ENCODE data around the gene OSBPL5. TPM values are rescaled to one million over a fixed set of nuclear protein-coding genes. Genes with fewer than 3 reads are reported as not detected.
"Not testable (repeated sequence)": the region's sequence is repeated elsewhere in the genome, so short reads cannot be mapped to it uniquely, and the experiment has no call there.

OSBPL5 gene
- total and polyA plus RNA-seq, 2 donors: 28.2 to 42.3 TPM

DNA sequence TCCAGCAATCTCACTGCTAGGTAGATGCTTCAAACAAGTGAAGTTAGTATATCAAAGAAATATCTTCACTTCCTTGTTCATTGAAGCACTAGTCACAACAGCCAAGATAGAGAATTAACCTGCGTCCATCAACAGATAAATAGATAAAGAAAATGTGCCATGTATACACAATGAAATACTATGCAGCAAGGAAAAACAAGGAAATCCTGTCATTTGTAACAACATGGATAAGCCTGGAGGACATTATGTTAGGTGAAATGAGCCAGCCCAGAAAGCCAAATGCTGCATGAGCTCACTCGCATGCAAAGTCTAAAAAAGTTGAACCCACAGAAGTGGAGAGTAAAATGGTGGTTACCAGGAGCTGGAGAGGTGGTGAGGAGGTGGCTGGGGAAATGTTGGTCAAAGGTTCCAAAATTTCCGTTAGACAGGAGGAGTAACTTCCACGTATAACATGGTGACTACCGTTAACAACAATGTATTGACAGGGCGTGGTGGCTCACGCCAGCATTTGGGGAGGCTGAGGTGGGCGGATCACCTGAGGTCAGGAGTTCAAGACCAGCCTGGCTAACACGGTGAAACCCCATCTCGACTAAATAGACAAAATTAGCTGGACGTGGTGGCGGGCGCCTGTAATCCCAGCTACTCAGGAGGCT, 84.3 kb downstream of the OSBPL5 start:
- peaks cover 0 to 4% of the 10 kb centered on the region in 2 donors for H3K27me3 ChIP-seq (ENCODE audit: control insufficient read depth in 2 of 2, insufficient read depth in 1 of 2, low read length in 1 of 2)
- no peaks in the 10 kb centered on the region for H3K4me1 ChIP-seq (ENCODE audit: control insufficient read depth in 2 of 2, insufficient read depth in 2 of 2, low read length in 2 of 2)
- 94% methylated on average over 13 of the region's 13 CpGs for WGBS
- H3K4me3 ChIP-seq (ENCODE audit: low read length in 2 of 2): no peak overlapping the region
- H3K36me3 ChIP-seq (ENCODE audit: control insufficient read depth in 2 of 2, insufficient read depth in 2 of 2, low read length in 1 of 2): no peaks in the 10 kb centered on the region
- no peak for DNase-seq (ENCODE audit: low read depth in 6 of 9, low spot score in 9 of 9)
- no peak overlapping the region for H3K27ac ChIP-seq (ENCODE audit: low read depth in 1 of 2, low read length in 1 of 2)
- no peaks in the 10 kb centered on the region for H3K9me3 ChIP-seq (ENCODE audit: control insufficient read depth in 2 of 2, insufficient read depth in 1 of 2, low read length in 1 of 2)

DNA sequence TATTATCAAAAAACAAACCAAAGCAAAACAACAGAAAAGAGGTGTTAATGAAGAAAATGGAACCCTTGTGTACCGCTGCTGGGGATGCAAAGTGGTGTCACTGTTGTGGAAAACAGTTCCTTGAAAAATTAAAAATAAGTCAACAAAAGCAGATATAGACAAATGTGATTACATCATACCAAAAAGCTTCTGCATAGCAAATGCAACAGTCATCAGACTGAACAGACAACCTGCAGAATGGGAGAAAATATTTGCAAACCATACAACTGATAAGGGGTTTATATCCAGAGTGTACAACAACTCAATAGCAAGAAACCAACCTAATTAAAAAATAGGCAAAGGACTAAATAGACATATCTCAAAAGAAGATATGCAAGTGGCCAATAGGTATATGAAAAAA, 85.0 kb downstream of the OSBPL5 start:
- DNase-seq (ENCODE audit: low read depth in 6 of 9, low spot score in 9 of 9): no peak
- H3K4me3 ChIP-seq (ENCODE audit: low read length in 2 of 2): no peak overlapping the region
- no peak overlapping the region for H3K27ac ChIP-seq (ENCODE audit: low read depth in 1 of 2, low read length in 1 of 2)
- H3K4me1 ChIP-seq (ENCODE audit: control insufficient read depth in 2 of 2, insufficient read depth in 2 of 2, low read length in 2 of 2): no peaks in the 10 kb centered on the region
- H3K36me3 ChIP-seq (ENCODE audit: control insufficient read depth in 2 of 2, insufficient read depth in 2 of 2, low read length in 1 of 2): no peaks in the 10 kb centered on the region
- peaks cover 0 to 4% of the 10 kb centered on the region in 2 donors for H3K27me3 ChIP-seq (ENCODE audit: control insufficient read depth in 2 of 2, insufficient read depth in 1 of 2, low read length in 1 of 2)
- H3K9me3 ChIP-seq (ENCODE audit: control insufficient read depth in 2 of 2, insufficient read depth in 1 of 2, low read length in 1 of 2): no peaks in the 10 kb centered on the region
- 96% methylated on average over 1 of the region's 1 CpG for WGBS

DNA sequence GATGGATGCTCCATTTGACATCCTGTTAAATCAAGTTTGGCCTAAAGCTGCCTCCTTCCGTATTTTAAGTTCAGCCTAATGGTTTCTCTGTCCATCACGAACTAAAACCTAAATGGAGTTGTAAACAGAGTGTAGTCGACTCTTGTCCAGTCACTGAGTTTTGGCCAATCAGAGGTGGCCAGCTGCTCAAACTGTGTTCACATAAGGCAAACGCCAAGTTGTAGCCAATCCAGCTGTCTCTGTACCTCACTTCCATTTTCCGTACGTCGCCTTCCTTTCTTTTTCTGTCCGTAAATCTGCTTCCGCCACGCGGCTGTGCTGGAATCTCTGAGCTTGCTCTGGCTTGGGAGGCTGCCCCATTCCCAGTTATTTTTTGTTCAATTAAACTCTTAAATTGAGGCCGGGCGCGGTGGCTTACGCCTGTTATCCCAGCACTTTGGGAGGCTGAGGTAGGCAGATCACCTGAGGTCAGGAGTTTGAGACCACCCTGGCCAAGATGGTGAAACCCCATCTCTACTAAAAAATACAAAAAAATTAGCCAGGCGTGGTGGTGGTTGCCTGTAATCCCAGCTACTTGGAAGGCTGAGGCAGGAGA, 87.2 kb downstream of the OSBPL5 start:
- H3K4me3 ChIP-seq (ENCODE audit: low read length in 2 of 2): no peak overlapping the region
- H3K27ac ChIP-seq (ENCODE audit: low read depth in 1 of 2, low read length in 1 of 2): no peak overlapping the region
- H3K9me3 ChIP-seq (ENCODE audit: control insufficient read depth in 2 of 2, insufficient read depth in 1 of 2, low read length in 1 of 2): no peaks in the 10 kb centered on the region
- no peaks in the 10 kb centered on the region for H3K36me3 ChIP-seq (ENCODE audit: control insufficient read depth in 2 of 2, insufficient read depth in 2 of 2, low read length in 1 of 2)
- WGBS: 91% methylated on average over 16 of the region's 16 CpGs
- peaks cover 0 to 3% of the 10 kb centered on the region in 2 donors for H3K27me3 ChIP-seq (ENCODE audit: control insufficient read depth in 2 of 2, insufficient read depth in 1 of 2, low read length in 1 of 2)
- DNase-seq (ENCODE audit: low read depth in 6 of 9, low spot score in 9 of 9): no peak
- H3K4me1 ChIP-seq (ENCODE audit: control insufficient read depth in 2 of 2, insufficient read depth in 2 of 2, low read length in 2 of 2): no peaks in the 10 kb centered on the region

DNA sequence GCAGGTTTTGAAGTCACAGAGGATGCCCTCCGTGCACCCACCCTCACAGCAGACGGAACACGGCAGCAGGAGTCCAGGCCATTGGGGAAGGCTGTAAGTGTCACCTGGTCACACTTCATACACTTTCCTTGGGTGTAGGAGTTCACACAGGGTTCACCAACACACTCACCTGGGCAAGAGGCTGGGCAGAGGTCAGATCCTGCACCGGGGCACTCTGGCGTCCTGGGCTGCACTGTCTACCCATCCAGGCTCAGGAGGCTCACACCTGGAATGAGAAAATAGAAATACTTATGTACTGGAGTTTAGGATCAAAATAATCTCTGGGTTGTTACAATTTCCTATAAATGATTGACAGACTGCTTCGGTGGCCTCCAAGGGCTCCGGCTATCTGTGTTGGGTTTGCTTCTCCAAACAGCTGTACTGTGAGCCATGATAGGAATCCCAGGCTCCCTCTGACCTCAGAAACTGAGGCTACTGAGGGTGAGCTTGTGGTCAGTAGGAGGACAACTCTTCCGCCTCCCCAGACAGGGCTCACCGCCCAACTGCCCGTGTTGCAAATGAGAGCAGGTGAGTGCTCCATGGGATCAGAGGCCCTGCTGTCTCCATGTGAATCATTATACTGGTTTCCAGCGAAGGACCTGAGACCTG, 87.8 kb downstream of the OSBPL5 start:
- Histone ChIP-seq H3K36me3 (ENCODE audit: control insufficient read depth in 2 of 2, insufficient read depth in 2 of 2, low read length in 1 of 2) (no peaks in the 10 kb centered on the region), H3K4me3 (ENCODE audit: low read length in 2 of 2) (no peak overlapping the region), H3K27me3 (ENCODE audit: control insufficient read depth in 2 of 2, insufficient read depth in 1 of 2, low read length in 1 of 2) (peaks cover 0 to 3% of the 10 kb centered on the region in 2 donors), H3K4me1 (ENCODE audit: control insufficient read depth in 2 of 2, insufficient read depth in 2 of 2, low read length in 2 of 2) (no peaks in the 10 kb centered on the region), H3K9me3 (ENCODE audit: control insufficient read depth in 2 of 2, insufficient read depth in 1 of 2, low read length in 1 of 2) (no peaks in the 10 kb centered on the region), H3K27ac (ENCODE audit: low read depth in 1 of 2, low read length in 1 of 2) (no peak overlapping the region)
- DNase-seq (ENCODE audit: low read depth in 6 of 9, low spot score in 9 of 9): no peak
- 93% methylated on average over 11 of the region's 11 CpGs for WGBS

DNA sequence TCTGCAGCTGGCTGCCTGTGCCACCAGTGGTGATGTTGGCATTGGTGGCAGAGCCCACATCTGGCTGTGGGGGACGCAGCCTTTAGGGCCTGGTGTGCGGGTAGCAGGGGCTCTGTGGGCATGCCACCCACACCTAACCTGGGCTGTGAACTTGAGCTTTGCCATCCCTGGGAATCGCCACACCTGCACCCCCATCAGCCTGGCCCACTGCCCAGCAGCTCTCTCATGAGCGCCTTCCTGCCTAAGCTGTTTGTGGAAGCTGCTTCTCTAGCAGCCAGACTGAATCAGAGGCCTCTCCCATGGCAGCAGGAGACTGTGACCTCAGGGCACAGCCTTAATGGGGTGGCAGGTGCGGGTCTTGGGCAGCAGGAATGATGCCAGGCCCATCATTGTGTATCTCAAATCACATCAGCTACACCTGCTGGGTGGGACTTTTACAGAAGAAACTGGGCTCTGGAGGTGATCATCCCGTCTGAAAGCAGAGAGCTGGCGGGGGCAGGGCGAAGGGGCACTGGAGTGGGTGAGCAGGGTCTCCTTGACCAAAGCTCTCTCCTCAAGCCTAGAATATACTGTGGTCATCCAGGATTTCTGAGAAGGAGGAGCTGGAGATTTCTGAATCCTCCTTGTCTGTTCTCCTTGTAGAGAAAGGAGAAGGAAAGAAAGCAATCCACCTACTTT, 90.1 kb downstream of the OSBPL5 start:
- WGBS: 77% methylated on average over 8 of the region's 8 CpGs
- Histone ChIP-seq H3K27ac (ENCODE audit: low read depth in 1 of 2, low read length in 1 of 2) (no peak overlapping the region), H3K4me3 (ENCODE audit: low read length in 2 of 2) (no peak overlapping the region), H3K36me3 (ENCODE audit: control insufficient read depth in 2 of 2, insufficient read depth in 2 of 2, low read length in 1 of 2) (no peaks in the 10 kb centered on the region), H3K27me3 (ENCODE audit: control insufficient read depth in 2 of 2, insufficient read depth in 1 of 2, low read length in 1 of 2) (peaks cover 0 to 3% of the 10 kb centered on the region in 2 donors), H3K9me3 (ENCODE audit: control insufficient read depth in 2 of 2, insufficient read depth in 1 of 2, low read length in 1 of 2) (no peaks in the 10 kb centered on the region), H3K4me1 (ENCODE audit: control insufficient read depth in 2 of 2, insufficient read depth in 2 of 2, low read length in 2 of 2) (no peaks in the 10 kb centered on the region)
- DNase-seq (ENCODE audit: low read depth in 6 of 9, low spot score in 9 of 9): no peak

DNA sequence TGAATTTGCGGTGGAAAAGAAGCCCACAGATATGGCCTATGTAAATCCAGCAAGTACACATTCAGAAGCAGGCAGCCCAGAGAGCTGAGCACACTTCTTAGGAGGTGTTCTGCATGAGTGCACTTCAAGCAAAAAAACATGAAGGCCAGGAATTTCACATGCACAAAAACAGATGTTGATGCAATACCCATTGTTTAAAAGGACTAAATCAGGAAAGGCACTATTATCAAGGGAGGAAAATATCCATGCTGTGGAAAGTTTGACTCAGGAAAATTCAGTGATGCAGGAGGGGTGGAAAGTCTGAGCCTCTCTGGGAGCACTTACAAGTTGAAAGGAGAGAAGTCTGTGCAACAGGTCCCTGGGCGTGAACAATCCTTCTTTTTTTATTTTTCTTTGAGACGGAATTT, 92.1 kb downstream of the OSBPL5 start:
- Histone ChIP-seq H3K4me1 (ENCODE audit: control insufficient read depth in 2 of 2, insufficient read depth in 2 of 2, low read length in 2 of 2) (no peaks in the 10 kb centered on the region), H3K27me3 (ENCODE audit: control insufficient read depth in 2 of 2, insufficient read depth in 1 of 2, low read length in 1 of 2) (peaks cover 0 to 3% of the 10 kb centered on the region in 2 donors), H3K36me3 (ENCODE audit: control insufficient read depth in 2 of 2, insufficient read depth in 2 of 2, low read length in 1 of 2) (no peaks in the 10 kb centered on the region), H3K4me3 (ENCODE audit: low read length in 2 of 2) (no peak overlapping the region), H3K27ac (ENCODE audit: low read depth in 1 of 2, low read length in 1 of 2) (peak overlapping the region; percentile 31 to 43), H3K9me3 (ENCODE audit: control insufficient read depth in 2 of 2, insufficient read depth in 1 of 2, low read length in 1 of 2) (no peaks in the 10 kb centered on the region)
- WGBS: 95% methylated on average over 3 of the region's 3 CpGs
- DNase-seq (ENCODE audit: low read depth in 6 of 9, low spot score in 9 of 9): no peak

DNA sequence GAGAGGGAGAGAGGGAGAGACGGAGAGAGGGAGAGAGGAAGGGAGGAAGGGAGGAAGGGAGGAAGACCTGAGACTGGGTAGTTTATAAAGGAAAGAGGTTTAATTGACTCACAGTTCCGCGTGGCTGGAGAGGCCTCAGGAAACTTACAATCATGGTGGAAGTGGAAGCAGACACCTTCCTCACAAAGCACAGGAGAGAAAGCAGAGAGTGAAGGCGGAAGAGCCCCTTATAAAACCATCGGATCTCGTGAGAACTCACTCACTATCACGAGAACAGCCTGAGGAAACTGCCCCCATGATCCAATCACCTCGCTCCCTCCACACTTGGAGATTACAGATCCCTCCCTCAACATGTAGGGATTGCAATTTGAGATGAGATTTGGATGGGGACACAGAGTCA, 95.7 kb downstream of the OSBPL5 start:
- Histone ChIP-seq H3K27ac (ENCODE audit: low read depth in 1 of 2, low read length in 1 of 2) (no peak overlapping the region), H3K36me3 (ENCODE audit: control insufficient read depth in 2 of 2, insufficient read depth in 2 of 2, low read length in 1 of 2) (no peaks in the 10 kb centered on the region), H3K4me3 (ENCODE audit: low read length in 2 of 2) (no peak overlapping the region), H3K9me3 (ENCODE audit: control insufficient read depth in 2 of 2, insufficient read depth in 1 of 2, low read length in 1 of 2) (no peaks in the 10 kb centered on the region), H3K27me3 (ENCODE audit: control insufficient read depth in 2 of 2, insufficient read depth in 1 of 2, low read length in 1 of 2) (peaks cover 0 to 4% of the 10 kb centered on the region in 2 donors), H3K4me1 (ENCODE audit: control insufficient read depth in 2 of 2, insufficient read depth in 2 of 2, low read length in 2 of 2) (no peaks in the 10 kb centered on the region)
- DNase-seq (ENCODE audit: low read depth in 6 of 9, low spot score in 9 of 9): no peak
- WGBS: 89% methylated on average over 7 of the region's 8 CpGs

DNA sequence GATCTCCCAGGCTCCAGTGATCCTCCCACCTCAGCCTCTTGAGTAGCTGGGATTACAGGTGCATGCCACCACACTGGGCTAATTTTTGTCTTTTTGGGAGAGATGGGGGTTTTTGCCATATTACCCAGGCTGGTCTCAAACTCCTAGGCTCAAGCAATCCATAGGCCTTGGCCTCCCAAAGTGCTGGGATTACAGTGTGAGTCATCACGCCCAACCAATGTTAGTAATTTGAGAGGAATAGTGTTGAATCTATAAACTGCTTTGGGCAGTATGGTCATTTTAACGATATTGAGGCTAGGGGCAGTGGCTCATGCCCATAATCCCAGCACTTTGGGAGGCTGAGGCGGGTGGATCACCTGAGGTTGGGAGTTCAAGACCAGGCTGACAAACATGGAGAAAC, 98.8 kb downstream of the OSBPL5 start:
- H3K27me3 ChIP-seq (ENCODE audit: control insufficient read depth in 2 of 2, insufficient read depth in 1 of 2, low read length in 1 of 2); DNase-seq (ENCODE audit: low read depth in 6 of 9, low spot score in 9 of 9); H3K27ac ChIP-seq (ENCODE audit: low read depth in 1 of 2, low read length in 1 of 2); H3K4me3 ChIP-seq (ENCODE audit: low read length in 2 of 2); H3K4me1 ChIP-seq (ENCODE audit: control insufficient read depth in 2 of 2, insufficient read depth in 2 of 2, low read length in 2 of 2); H3K36me3 ChIP-seq (ENCODE audit: control insufficient read depth in 2 of 2, insufficient read depth in 2 of 2, low read length in 1 of 2); H3K9me3 ChIP-seq (ENCODE audit: control insufficient read depth in 2 of 2, insufficient read depth in 1 of 2, low read length in 1 of 2): not testable (repeated sequence)
- WGBS: 97% methylated on average over 3 of the region's 3 CpGs

DNA sequence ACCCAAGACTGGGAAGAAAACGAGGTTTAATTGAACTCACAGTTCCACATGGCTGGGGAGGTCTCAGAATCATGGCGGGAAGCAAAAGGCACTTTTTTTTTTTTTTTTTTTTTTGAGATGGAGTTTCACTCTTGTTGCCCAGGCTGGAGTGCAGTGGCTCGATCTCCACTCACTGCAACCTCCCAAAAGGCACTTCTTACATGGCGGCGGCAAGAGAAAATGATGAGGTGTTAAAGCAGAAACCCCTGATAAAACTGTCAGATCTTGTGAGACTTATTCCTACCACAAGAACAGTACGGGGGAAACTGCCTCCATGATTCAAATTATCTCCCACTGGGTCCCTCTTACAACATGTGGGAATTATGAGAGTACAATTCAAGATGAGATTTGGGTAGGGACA, 100.4 kb downstream of the OSBPL5 start:
- not testable (repeated sequence) for H3K4me1 ChIP-seq (ENCODE audit: control insufficient read depth in 2 of 2, insufficient read depth in 2 of 2, low read length in 2 of 2); DNase-seq (ENCODE audit: low read depth in 6 of 9, low spot score in 9 of 9)
- 98% methylated on average over 6 of the region's 6 CpGs for WGBS

More for the DNA sequence above, 100.4 kb downstream of the OSBPL5 start:
- H3K36me3 ChIP-seq (ENCODE audit: control insufficient read depth in 2 of 2, insufficient read depth in 2 of 2, low read length in 1 of 2); H3K27me3 ChIP-seq (ENCODE audit: control insufficient read depth in 2 of 2, insufficient read depth in 1 of 2, low read length in 1 of 2); H3K4me3 ChIP-seq (ENCODE audit: low read length in 2 of 2); H3K9me3 ChIP-seq (ENCODE audit: control insufficient read depth in 2 of 2, insufficient read depth in 1 of 2, low read length in 1 of 2); H3K27ac ChIP-seq (ENCODE audit: low read depth in 1 of 2, low read length in 1 of 2): not testable (repeated sequence)
